Prostate gland (tissue), 2 donors: ENCODE measurements around the gene BMI1. TPM values are rescaled to one million over a fixed set of nuclear protein-coding genes. Genes with fewer than 3 reads are reported as not detected.

Source experiments
- DNase-seq: peaks from one replicate; pipeline ENCODE4 v3.0.0-alpha.2; 2019; ENCODE audit warnings: low spot score
- H3K27ac ChIP-seq, 2 donors: fragments of 200-600 bp; sonication (generic); 2 replicates each; pipeline ENCODE4 v1.5.1; 2017 to 2019
- H3K27me3 ChIP-seq: fragments of 200-600 bp; sonication (generic); replicated peaks from 2 replicates; pipeline ENCODE4 v1.5.1; 2019; ENCODE audit not compliant: insufficient read depth
- H3K36me3 ChIP-seq, 2 donors: fragments of 200-600 bp; sonication (generic); 1 replicate in 1 of 2; 2 replicates in 1 of 2; pipeline versions ENCODE4 v1.5.1 to v1.8.1; 2017 to 2019
- H3K4me1 ChIP-seq: fragments of 200-600 bp; sonication (generic); replicated peaks from 2 replicates; pipeline ENCODE4 v1.5.1; 2019
- H3K4me3 ChIP-seq, 2 donors: fragments of 200-600 bp; sonication (generic); 2 replicates each; pipeline ENCODE4 v1.5.1; 2017 to 2019
- H3K9me3 ChIP-seq: fragments of 200-600 bp; sonication (generic); 2 replicates; pipeline ENCODE4 v1.5.1; 2017
- POLR2A ChIP-seq: fragments of 450-650 bp; IDR thresholded peaks from one replicate; pipeline ENCODE4 v1.6.1; 2016; ENCODE audit warnings: antibody characterized with exemption, mild to moderate bottlenecking
- POLR2AphosphoS5 ChIP-seq: sonication (generic); formaldehyde crosslinking; IDR thresholded peaks from one replicate; pipeline ENCODE4 v1.6.1; 2017; ENCODE audit warnings: antibody characterized with exemption
- WGBS: methylation state at CpG from one replicate; pipeline ENCODE4 v1.1.5; 2018; 5-methylcytosine and 5-hydroxymethylcytosine counted together
- intact Hi-C: fragments of 100-400 bp; cut with DNase I; formaldehyde crosslinking; loops from one replicate; pipeline ENCODE4 v1.14.2; 2022
- total RNA-seq, 2 donors: library from RNA; depleted of rRNA; stranded (reverse); fragments of >200 nt; gene quantifications; one replicate each; pipeline ENCODE4 v1.1.0, GENCODE V29; 2016
- TF ChIP-seq, protein P1 (sequence below), 4 experiments: fragments of 200-600 bp in 2 of 4; fragments of 450-650 bp in 2 of 4; sonication (generic) in 2 of 4; IDR thresholded peaks; 1 replicate in 3 of 4; 2 replicates in 1 of 4; pipeline ENCODE4 v1.5.1; 2016 to 2019; ENCODE audit warnings: antibody characterized with exemption in 4 of 4, mild to moderate bottlenecking in 2 of 4, moderate library complexity in 2 of 4

BMI1 gene
- total RNA-seq, 2 donors from 2014 or later = 70.8 to 88.4 TPM

DNA sequence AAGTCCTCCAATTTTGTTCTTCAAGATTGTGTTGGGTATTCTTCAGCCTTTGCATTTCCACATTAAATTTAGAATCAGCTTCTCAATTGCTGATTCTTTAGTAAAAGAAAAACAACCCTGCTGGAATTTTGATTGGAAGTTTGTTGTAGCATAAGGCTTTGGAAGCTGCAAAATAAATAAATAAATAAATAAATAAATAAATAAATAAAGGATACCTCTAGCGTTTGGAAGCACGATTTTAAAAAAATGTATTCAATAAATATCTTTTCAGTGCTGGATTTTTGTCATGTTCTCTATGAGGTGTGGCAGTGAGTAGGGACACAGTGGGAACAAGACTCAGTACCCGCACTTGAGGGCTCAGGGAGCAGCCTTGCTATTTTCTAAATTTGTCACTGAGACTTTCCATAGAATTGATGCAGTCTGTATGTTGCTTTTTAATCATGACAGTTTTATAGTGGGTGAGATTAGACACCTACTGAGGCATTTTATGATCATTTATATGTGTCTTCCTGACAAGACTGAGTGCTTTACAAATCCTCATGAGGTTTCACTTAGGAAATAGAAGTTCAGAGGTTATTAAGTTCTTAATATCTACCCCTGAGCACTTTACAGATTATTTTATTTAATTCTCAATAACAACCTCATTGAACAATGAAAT, 27.0 kb upstream of the BMI1 start:
- intact Hi-C loops = no loop called here
- 83% methylated on average over 3 of the region's 3 CpGs for WGBS
- Histone ChIP-seq H3K4me1 (no peaks in the 10 kb centered on the region), H3K36me3 (no peaks in the 10 kb centered on the region), H3K27ac (no peak overlapping the region), H3K9me3 (no peaks in the 10 kb centered on the region), H3K4me3 (no peak overlapping the region), H3K27me3 (no peaks in the 10 kb centered on the region)
- TF ChIP-seq POLR2AphosphoS5 (no peak), POLR2A (no peak)
- TF ChIP-seq, protein P1, sequence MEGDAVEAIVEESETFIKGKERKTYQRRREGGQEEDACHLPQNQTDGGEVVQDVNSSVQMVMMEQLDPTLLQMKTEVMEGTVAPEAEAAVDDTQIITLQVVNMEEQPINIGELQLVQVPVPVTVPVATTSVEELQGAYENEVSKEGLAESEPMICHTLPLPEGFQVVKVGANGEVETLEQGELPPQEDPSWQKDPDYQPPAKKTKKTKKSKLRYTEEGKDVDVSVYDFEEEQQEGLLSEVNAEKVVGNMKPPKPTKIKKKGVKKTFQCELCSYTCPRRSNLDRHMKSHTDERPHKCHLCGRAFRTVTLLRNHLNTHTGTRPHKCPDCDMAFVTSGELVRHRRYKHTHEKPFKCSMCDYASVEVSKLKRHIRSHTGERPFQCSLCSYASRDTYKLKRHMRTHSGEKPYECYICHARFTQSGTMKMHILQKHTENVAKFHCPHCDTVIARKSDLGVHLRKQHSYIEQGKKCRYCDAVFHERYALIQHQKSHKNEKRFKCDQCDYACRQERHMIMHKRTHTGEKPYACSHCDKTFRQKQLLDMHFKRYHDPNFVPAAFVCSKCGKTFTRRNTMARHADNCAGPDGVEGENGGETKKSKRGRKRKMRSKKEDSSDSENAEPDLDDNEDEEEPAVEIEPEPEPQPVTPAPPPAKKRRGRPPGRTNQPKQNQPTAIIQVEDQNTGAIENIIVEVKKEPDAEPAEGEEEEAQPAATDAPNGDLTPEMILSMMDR (IDR thresholded peaks at IDR 0.05) = no peak
- DNase-seq = no peak

DNA sequence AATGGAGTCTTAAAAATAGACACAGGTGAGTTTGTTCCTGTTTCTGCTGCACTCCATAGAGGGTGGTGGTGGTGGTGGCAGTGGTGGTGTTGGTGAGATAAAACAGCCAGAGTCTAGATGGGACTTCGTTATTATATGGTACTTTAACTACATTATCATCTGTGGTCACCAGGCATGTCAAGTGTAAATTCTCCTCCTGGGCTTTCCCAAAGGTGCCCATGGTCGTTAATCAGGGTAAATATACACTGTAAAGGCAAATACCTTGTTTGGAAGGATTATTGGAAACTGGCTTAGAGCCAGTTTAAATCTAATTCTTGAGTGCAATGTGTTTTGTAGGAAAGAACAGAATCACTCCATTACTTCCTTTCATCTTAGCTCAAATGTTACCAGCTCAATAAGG, 26.2 kb upstream of the BMI1 start:
- TF ChIP-seq POLR2AphosphoS5 (no peak), POLR2A (no peak)
- TF ChIP-seq, protein P1 (IDR thresholded peaks at IDR 0.05) = no peak
- no peak overlapping the region for H3K27ac ChIP-seq
- no peaks in the 10 kb centered on the region for H3K36me3 ChIP-seq
- intact Hi-C loops = no loop called here
- no peaks in the 10 kb centered on the region for H3K27me3 ChIP-seq
- no peak overlapping the region for H3K4me3 ChIP-seq
- DNase-seq = no peak
- H3K4me1 ChIP-seq = no peaks in the 10 kb centered on the region
- 47% methylated on average over 2 of the region's 2 CpGs for WGBS
- H3K9me3 ChIP-seq = no peaks in the 10 kb centered on the region

DNA sequence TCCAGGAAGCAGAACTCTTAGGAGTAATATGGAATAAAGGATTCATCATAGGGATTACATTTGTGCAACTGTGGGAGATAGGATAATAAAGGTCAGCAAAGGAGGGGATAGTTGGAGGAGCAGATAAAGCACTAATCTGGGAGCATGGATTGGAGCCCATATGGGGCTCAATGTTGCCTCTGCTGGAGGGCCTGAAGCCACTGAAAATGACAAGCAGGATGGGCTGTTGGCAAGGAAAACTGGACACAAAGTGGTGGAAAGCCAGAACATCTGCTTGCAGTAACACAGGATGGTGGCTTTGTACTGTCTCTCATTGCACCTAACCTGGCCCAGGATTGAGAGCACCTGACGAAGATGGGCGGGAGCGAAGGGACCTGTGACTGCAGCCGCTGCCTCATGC, 19.7 kb upstream of the BMI1 start:
- Histone ChIP-seq H3K4me1 (no peaks in the 10 kb centered on the region), H3K27ac (no peak overlapping the region), H3K27me3 (no peaks in the 10 kb centered on the region), H3K36me3 (no peaks in the 10 kb centered on the region), H3K9me3 (no peaks in the 10 kb centered on the region), H3K4me3 (no peak overlapping the region)
- TF ChIP-seq, protein P1 (IDR thresholded peaks at IDR 0.05) = no peak
- TF ChIP-seq POLR2A (no peak), POLR2AphosphoS5 (no peak)
- WGBS = 95% methylated on average over 4 of the region's 4 CpGs
- no peak for DNase-seq
- intact Hi-C loops = no loop called here

DNA sequence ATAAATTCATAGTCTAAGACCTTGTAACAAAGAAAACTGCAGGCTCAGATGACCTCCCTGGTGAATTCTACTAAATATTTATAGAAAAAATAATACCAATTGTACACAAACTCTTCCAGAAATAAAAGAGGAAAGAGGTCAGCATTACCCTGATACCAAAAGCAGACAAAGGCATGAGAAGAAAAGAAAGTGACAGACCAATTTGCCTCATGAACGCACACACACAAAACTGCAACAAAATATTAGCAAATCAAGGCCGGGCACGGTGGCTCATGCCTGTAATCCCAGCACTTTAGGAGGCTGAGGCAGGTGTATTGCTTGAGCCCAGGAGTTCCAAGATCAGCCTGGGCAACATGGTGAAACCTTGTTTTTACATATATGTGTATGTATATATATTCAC, 17.4 kb upstream of the BMI1 start:
- Histone ChIP-seq H3K9me3 (no peaks in the 10 kb centered on the region), H3K27me3 (no peaks in the 10 kb centered on the region), H3K4me3 (no peak overlapping the region), H3K4me1 (no peaks in the 10 kb centered on the region), H3K36me3 (no peaks in the 10 kb centered on the region), H3K27ac (no peak overlapping the region)
- no peak for TF ChIP-seq POLR2AphosphoS5
- TF ChIP-seq, protein P1 (IDR thresholded peaks at IDR 0.05) = no peak
- no peak for TF ChIP-seq POLR2A
- intact Hi-C loops = no loop called here
- no peak for DNase-seq
- WGBS = 100% methylated on average over 3 of the region's 3 CpGs

DNA sequence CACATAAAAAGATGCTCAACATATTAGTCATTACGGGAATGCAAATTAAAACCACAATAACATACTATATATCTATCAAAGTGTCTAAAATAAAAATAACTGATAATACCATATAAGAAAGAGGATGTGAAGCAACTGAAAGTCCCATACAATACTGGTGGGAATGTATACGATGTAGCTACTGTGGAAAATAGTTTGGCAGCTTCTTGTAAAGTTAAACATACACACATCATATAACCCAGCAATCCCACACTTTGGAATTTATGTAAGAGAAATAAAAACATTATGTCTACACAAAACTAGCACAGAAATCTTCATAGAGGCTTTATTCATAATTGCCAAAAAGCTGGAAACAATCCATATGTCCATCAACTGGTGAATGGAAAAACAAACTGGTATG, 15.2 kb upstream of the BMI1 start:
- 77% methylated on average over 2 of the region's 2 CpGs for WGBS
- TF ChIP-seq, protein P1 (IDR thresholded peaks at IDR 0.05) = no peak
- TF ChIP-seq POLR2AphosphoS5 (no peak), POLR2A (no peak)
- Histone ChIP-seq H3K4me3 (no peak overlapping the region), H3K27ac (no peak overlapping the region), H3K4me1 (no peaks in the 10 kb centered on the region), H3K36me3 (no peaks in the 10 kb centered on the region), H3K9me3 (no peaks in the 10 kb centered on the region), H3K27me3 (no peaks in the 10 kb centered on the region)
- DNase-seq = no peak
- intact Hi-C loops = no loop called here
